ENCODE measurements around the gene LDLRAD3.

LDLRAD3 gene

GRCh38 chr11:35916270-35916669 lies 27.6 kb upstream of the LDLRAD3 start:
- TF ChIP-seq EZH2phosphoT487 (IDR thresholded peaks at IDR 0.05; ENCODE audit: borderline replicate concordance, low read length) (no peak), CTCF (IDR thresholded peaks at IDR 0.05; ENCODE audit: low read depth, low read length, poor library complexity, severe bottlenecking) (no peak)
- Histone ChIP-seq H3K4me3 (ENCODE audit: low read length) (no peak overlapping the region), H3K9me3 (ENCODE audit: control insufficient read depth, insufficient read depth, low read length) (no peaks in the 10 kb centered on the region), H3F3A (ENCODE audit: control insufficient read depth, insufficient read depth) (no peaks in the 10 kb centered on the region), H3K79me2 (ENCODE audit: control insufficient read depth, low read length) (no peaks in the 10 kb centered on the region), H3K27ac (ENCODE audit: low read depth, low read length) (no peak overlapping the region), H3K4me2 (ENCODE audit: low read length) (no peak overlapping the region), H4K20me1 (ENCODE audit: control insufficient read depth, insufficient read depth, low read depth, low read length) (no peaks in the 10 kb centered on the region), H3K36me3 (ENCODE audit: control insufficient read depth, low read length) (no peaks in the 10 kb centered on the region), H3K27me3 (ENCODE audit: control insufficient read depth, low read length) (no peaks in the 10 kb centered on the region), H3K4me1 (ENCODE audit: control insufficient read depth, low read length) (no peaks in the 10 kb centered on the region), H3K9me2 (replicated peaks; ENCODE audit: control insufficient read depth, low read length) (no peaks in the 10 kb centered on the region)

DNA sequence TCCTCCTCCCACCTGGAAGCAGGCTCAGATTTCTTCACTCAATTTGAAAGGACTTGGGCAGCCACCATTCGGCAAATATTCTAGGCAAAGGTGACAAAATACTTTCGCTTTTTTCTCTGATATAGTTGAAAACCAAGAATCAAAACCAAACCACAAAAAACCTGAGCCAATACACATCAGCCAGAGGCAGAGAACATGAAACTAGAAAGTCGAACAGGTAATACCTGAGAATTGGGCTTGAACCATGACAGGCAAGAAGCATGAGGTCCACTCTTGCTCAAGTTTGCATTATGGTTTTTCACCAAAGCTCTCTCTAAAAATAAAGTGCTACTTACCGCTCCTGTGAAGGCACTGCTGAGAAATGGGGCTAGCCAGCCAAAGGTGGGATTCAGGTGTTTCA lies 26.2 kb upstream of the LDLRAD3 start:
- H3K4me2 ChIP-seq (ENCODE audit: low read length) = no peak overlapping the region
- H3K79me2 ChIP-seq (ENCODE audit: control insufficient read depth, low read length) = no peaks in the 10 kb centered on the region
- no peaks in the 10 kb centered on the region for H3K36me3 ChIP-seq (ENCODE audit: control insufficient read depth, low read length)
- no peaks in the 10 kb centered on the region for H4K20me1 ChIP-seq (ENCODE audit: control insufficient read depth, insufficient read depth, low read depth, low read length)
- H3F3A ChIP-seq (ENCODE audit: control insufficient read depth, insufficient read depth) = no peaks in the 10 kb centered on the region
- no peaks in the 10 kb centered on the region for H3K27me3 ChIP-seq (ENCODE audit: control insufficient read depth, low read length)
- no peaks in the 10 kb centered on the region for H3K4me1 ChIP-seq (ENCODE audit: control insufficient read depth, low read length)
- no peak for TF ChIP-seq CTCF (IDR thresholded peaks at IDR 0.05; ENCODE audit: low read depth, low read length, poor library complexity, severe bottlenecking)
- TF ChIP-seq EZH2phosphoT487 (IDR thresholded peaks at IDR 0.05; ENCODE audit: borderline replicate concordance, low read length) = no peak
- no peak overlapping the region for H3K27ac ChIP-seq (ENCODE audit: low read depth, low read length)
- no peaks in the 10 kb centered on the region for H3K9me3 ChIP-seq (ENCODE audit: control insufficient read depth, insufficient read depth, low read length)
- H3K9me2 ChIP-seq (replicated peaks; ENCODE audit: control insufficient read depth, low read length) = no peaks in the 10 kb centered on the region
- H3K4me3 ChIP-seq (ENCODE audit: low read length) = no peak overlapping the region

GRCh38 chr11:35918716-35919115 lies 25.1 kb upstream of the LDLRAD3 start:
- Histone ChIP-seq H3F3A (ENCODE audit: control insufficient read depth, insufficient read depth) (no peaks in the 10 kb centered on the region), H3K79me2 (ENCODE audit: control insufficient read depth, low read length) (no peaks in the 10 kb centered on the region), H3K4me1 (ENCODE audit: control insufficient read depth, low read length) (no peaks in the 10 kb centered on the region), H3K9me2 (replicated peaks; ENCODE audit: control insufficient read depth, low read length) (no peaks in the 10 kb centered on the region), H3K27me3 (ENCODE audit: control insufficient read depth, low read length) (no peaks in the 10 kb centered on the region), H3K4me2 (ENCODE audit: low read length) (no peak overlapping the region), H3K27ac (ENCODE audit: low read depth, low read length) (no peak overlapping the region), H3K9me3 (ENCODE audit: control insufficient read depth, insufficient read depth, low read length) (no peaks in the 10 kb centered on the region), H3K4me3 (ENCODE audit: low read length) (no peak overlapping the region), H3K36me3 (ENCODE audit: control insufficient read depth, low read length) (no peaks in the 10 kb centered on the region), H4K20me1 (ENCODE audit: control insufficient read depth, insufficient read depth, low read depth, low read length) (no peaks in the 10 kb centered on the region)
- TF ChIP-seq CTCF (IDR thresholded peaks at IDR 0.05; ENCODE audit: low read depth, low read length, poor library complexity, severe bottlenecking) (no peak), EZH2phosphoT487 (IDR thresholded peaks at IDR 0.05; ENCODE audit: borderline replicate concordance, low read length) (no peak)

- no peak for TF ChIP-seq EZH2phosphoT487 (IDR thresholded peaks at IDR 0.05; ENCODE audit: borderline replicate concordance, low read length)
- TF ChIP-seq CTCF (IDR thresholded peaks at IDR 0.05; ENCODE audit: low read depth, low read length, poor library complexity, severe bottlenecking) = no peak
- no peaks in the 10 kb centered on the region for H3K36me3 ChIP-seq (ENCODE audit: control insufficient read depth, low read length)
- H3K27ac ChIP-seq (ENCODE audit: low read depth, low read length) = no peak overlapping the region
- no peak overlapping the region for H3K4me2 ChIP-seq (ENCODE audit: low read length)
- H3F3A ChIP-seq (ENCODE audit: control insufficient read depth, insufficient read depth) = no peaks in the 10 kb centered on the region
- H3K9me3 ChIP-seq (ENCODE audit: control insufficient read depth, insufficient read depth, low read length) = no peaks in the 10 kb centered on the region
- no peaks in the 10 kb centered on the region for H3K79me2 ChIP-seq (ENCODE audit: control insufficient read depth, low read length)
- H3K4me1 ChIP-seq (ENCODE audit: control insufficient read depth, low read length) = no peaks in the 10 kb centered on the region
- no peak overlapping the region for H3K4me3 ChIP-seq (ENCODE audit: low read length)
- H3K9me2 ChIP-seq (replicated peaks; ENCODE audit: control insufficient read depth, low read length) = no peaks in the 10 kb centered on the region
- no peaks in the 10 kb centered on the region for H4K20me1 ChIP-seq (ENCODE audit: control insufficient read depth, insufficient read depth, low read depth, low read length)
- no peaks in the 10 kb centered on the region for H3K27me3 ChIP-seq (ENCODE audit: control insufficient read depth, low read length)
Measured at GRCh38 chr11:35919244-35919643, 24.6 kb upstream of the LDLRAD3 start.

Measured in DOHH2 (cell line).